GM21447 (cell line): Measurements from ENCODE around the gene METAP1.
"Not testable (repeated sequence)": the region's sequence is repeated elsewhere in the genome, so short reads cannot be mapped to it uniquely, and the experiment has no call there.

Source experiments
- ATAC-seq: cut with Tn5 transposase; IDR thresholded peaks from one replicate; pipeline ENCODE4 v1.9.1; 2021; ENCODE audit not compliant: unreplicated experiment

The METAP1 gene

GRCh38 chr4:98996765-98997068 is 1.2 kb downstream of the METAP1 start:
- ATAC-seq = no peak

GRCh38 chr4:98997166-98997565 is 1.6 kb downstream of the METAP1 start:
- no peak for ATAC-seq

GRCh38 chr4:98998551-98998950 is 3.0 kb downstream of the METAP1 start:
- no peak for ATAC-seq

GRCh38 chr4:99002279-99002678 is 6.8 kb downstream of the METAP1 start:
- ATAC-seq = no peak

- no peak for ATAC-seq
Observed at GRCh38 chr4:99008051-99008450, 12.5 kb downstream of the METAP1 start.

- no peak for ATAC-seq
Observed at GRCh38 chr4:99011910-99012309, 16.4 kb downstream of the METAP1 start.

- ATAC-seq = no peak
Observed at GRCh38 chr4:99013402-99013843, 17.9 kb downstream of the METAP1 start.

- no peak for ATAC-seq
Observed at GRCh38 chr4:99013884-99014523, 18.5 kb downstream of the METAP1 start.

- ATAC-seq = no peak
Observed at GRCh38 chr4:99021386-99021785, 25.9 kb downstream of the METAP1 start.

GRCh38 chr4:99022566-99022965 is 27.0 kb downstream of the METAP1 start:
- no peak for ATAC-seq

GRCh38 chr4:99023800-99024251 is 28.3 kb downstream of the METAP1 start:
- ATAC-seq = not testable (repeated sequence)

- no peak for ATAC-seq
Observed at GRCh38 chr4:99024481-99025275, 29.2 kb downstream of the METAP1 start.

- no peak for ATAC-seq
Observed at GRCh38 chr4:99025506-99025905, 30.0 kb downstream of the METAP1 start.

GRCh38 chr4:99027304-99027703 is 31.8 kb downstream of the METAP1 start:
- ATAC-seq = no peak

- no peak for ATAC-seq
Observed at GRCh38 chr4:99028187-99028586, 32.7 kb downstream of the METAP1 start.

- ATAC-seq = no peak
Observed at GRCh38 chr4:99029018-99029735, 33.7 kb downstream of the METAP1 start.

- no peak for ATAC-seq
Observed at GRCh38 chr4:99029852-99030251, 34.3 kb downstream of the METAP1 start.

GRCh38 chr4:99033956-99034355 is 38.4 kb downstream of the METAP1 start:
- ATAC-seq = no peak

GRCh38 chr4:99038213-99038612 is 42.7 kb downstream of the METAP1 start:
- ATAC-seq = no peak

GRCh38 chr4:99043346-99043745 is 47.8 kb downstream of the METAP1 start:
- no peak for ATAC-seq

GRCh38 chr4:99047710-99048109 is 52.2 kb downstream of the METAP1 start:
- no peak for ATAC-seq

- no peak for ATAC-seq
Observed at GRCh38 chr4:99052902-99053301, 57.4 kb downstream of the METAP1 start.
